SK-N-SH treated with all-trans-retinoic acid at 6 μM for 48 hours (cell line): ENCODE results near the gene ST3GAL4.

ENCODE experiments used
- ARNTL ChIP-seq: fragments of 450-650 bp; formaldehyde crosslinking; IDR thresholded peaks from 2 replicates; pipeline ENCODE4 v1.5.0; 2020; ENCODE audit warnings: low read depth, mild to moderate bottlenecking, moderate library complexity, borderline replicate concordance
- CREB5 ChIP-seq: fragments of 250-450 bp; sonication (Bioruptor Pico); IDR thresholded peaks from 2 replicates; pipeline ENCODE4 v1.5.1; 2020; ENCODE audit warnings: low read depth, mild to moderate bottlenecking, moderate library complexity
- ESRRG ChIP-seq: fragments of 250-450 bp; sonication (Bioruptor Pico); IDR thresholded peaks from 2 replicates; pipeline ENCODE4 v1.6.1; 2021; ENCODE audit warnings: mild to moderate bottlenecking
- GLIS3 ChIP-seq: fragments of 250-450 bp; sonication (Bioruptor Pico); IDR thresholded peaks from 2 replicates; pipeline ENCODE4 v1.5.0; 2020; ENCODE audit warnings: mild to moderate bottlenecking, moderate library complexity
- ISL1 ChIP-seq: fragments of 250-450 bp; sonication (Bioruptor Pico); IDR thresholded peaks from 2 replicates; pipeline ENCODE4 v2.1.2; 2022; ENCODE audit warnings: mild to moderate bottlenecking, moderate library complexity
- OSR1 ChIP-seq: fragments of 250-450 bp; sonication (Bioruptor Pico); IDR thresholded peaks from 2 replicates; pipeline ENCODE4 v1.8.0; 2022; ENCODE audit warnings: moderate library complexity, mild to moderate bottlenecking, inconsistent platforms
- POU6F1 ChIP-seq: fragments of 250-450 bp; sonication (Bioruptor Pico); IDR thresholded peaks from 2 replicates; pipeline ENCODE4 v1.8.0; 2021; ENCODE audit warnings: low read depth, mild to moderate bottlenecking, moderate library complexity, borderline replicate concordance
- PPARA ChIP-seq: fragments of 250-450 bp; sonication (Bioruptor Pico); IDR thresholded peaks from 2 replicates; pipeline ENCODE4 v1.5.0; 2020; ENCODE audit warnings: mild to moderate bottlenecking, borderline replicate concordance
- TOX ChIP-seq: fragments of 250-450 bp; sonication (Bioruptor Pico); IDR thresholded peaks from 2 replicates; pipeline ENCODE4 v1.8.0; 2021; ENCODE audit warnings: mild to moderate bottlenecking, moderate library complexity, borderline replicate concordance
- ZC3H10 ChIP-seq: fragments of 250-450 bp; sonication (Bioruptor Pico); IDR thresholded peaks from 2 replicates; pipeline ENCODE4 v1.5.1; 2021; ENCODE audit warnings: mild to moderate bottlenecking, moderate library complexity
- ZFP3 ChIP-seq: fragments of 250-450 bp; sonication (Bioruptor Pico); IDR thresholded peaks from 2 replicates; pipeline ENCODE4 v1.5.0; 2020; ENCODE audit warnings: mild to moderate bottlenecking, moderate library complexity
- ZFP30 ChIP-seq: fragments of 450-650 bp; formaldehyde crosslinking; IDR thresholded peaks from 2 replicates; pipeline ENCODE4 v1.5.0; 2022; ENCODE audit warnings: mild to moderate bottlenecking, moderate library complexity
- ZNF70 ChIP-seq: fragments of 450-650 bp; formaldehyde crosslinking; IDR thresholded peaks from 2 replicates; pipeline ENCODE4 v1.5.0; 2020; ENCODE audit warnings: mild to moderate bottlenecking, moderate library complexity

- no peak for TF ChIP-seq ZFP3 (CRISPR knock-in tag)
- TF ChIP-seq ESRRG, result no peak
- TF ChIP-seq TOX (CRISPR knock-in tag), result no peak
- TF ChIP-seq ZFP30 (CRISPR knock-in tag), result no peak
- no peak for TF ChIP-seq ARNTL (CRISPR knock-in tag)
- no peak for TF ChIP-seq GLIS3 (CRISPR knock-in tag)
- TF ChIP-seq CREB5, result no peak
- no peak for TF ChIP-seq ZNF70 (CRISPR knock-in tag)
- no peak for TF ChIP-seq PPARA
- no peak for TF ChIP-seq ZC3H10 (CRISPR knock-in tag)
- TF ChIP-seq POU6F1, result no peak
- TF ChIP-seq ISL1 (CRISPR knock-in tag), result no peak
- no peak for TF ChIP-seq OSR1 (CRISPR knock-in tag)
These were observed 76.6 kb downstream of the ST3GAL4 start for GRCh38 chr11:126432065-126432461.
